Type B pancreatic cell (in vitro differentiated cells): Measurements from ENCODE around the gene NOL6. TPM values are rescaled to one million over a fixed set of nuclear protein-coding genes. Genes with fewer than 3 reads are reported as not detected.

Source experiments
- DNase-seq: peaks from one replicate; pipeline ENCODE4 v3.0.0; 2021; ENCODE audit warnings: mixed read lengths; ENCODE audit not compliant: unreplicated experiment; ENCODE audit errors: extremely low spot score
- H3K27ac Mint-ChIP-seq: 2 replicates; pipeline ENCODE4 v1.8.0; 2021; ENCODE audit warnings: mild to moderate bottlenecking, mixed read lengths
- H3K27me3 Mint-ChIP-seq: 2 replicates; pipeline ENCODE4 v1.8.0; 2021; ENCODE audit warnings: mixed read lengths
- H3K36me3 Mint-ChIP-seq: 2 replicates; pipeline ENCODE4 v1.8.0; 2021; ENCODE audit warnings: mixed read lengths
- H3K4me1 Mint-ChIP-seq: one replicate; pipeline ENCODE4 v1.8.0; 2021; ENCODE audit warnings: mixed read lengths; ENCODE audit not compliant: unreplicated experiment
- H3K4me3 Mint-ChIP-seq: 2 replicates; pipeline ENCODE4 v1.8.0; 2021; ENCODE audit warnings: mild to moderate bottlenecking, mixed read lengths
- H3K9me3 Mint-ChIP-seq: 2 replicates; pipeline ENCODE4 v1.8.0; 2021; ENCODE audit warnings: mixed read lengths
- total RNA-seq: library from RNA; stranded (reverse); gene quantifications from 2 replicates; pipeline ENCODE4 v1.2.1, GENCODE V29; 2021; ENCODE audit warnings: low replicate concordance
- TF ChIP-seq, protein P1 (sequence below): fragments of 200-600 bp; sonication (generic); conservative IDR thresholded peaks from 2 replicates; pipeline ENCODE4 v1.5.0; 2021; ENCODE audit warnings: antibody characterized with exemption, mild to moderate bottlenecking

Gene NOL6
- total RNA-seq, 1 donor from 2014 or later: 39.2 TPM

- no peak overlapping the region for H3K27ac Mint-ChIP-seq
- no peak for DNase-seq
- peaks cover 25% of the 10 kb centered on the region for H3K27me3 Mint-ChIP-seq
- H3K36me3 Mint-ChIP-seq: no peaks in the 10 kb centered on the region
- TF ChIP-seq, protein P1, sequence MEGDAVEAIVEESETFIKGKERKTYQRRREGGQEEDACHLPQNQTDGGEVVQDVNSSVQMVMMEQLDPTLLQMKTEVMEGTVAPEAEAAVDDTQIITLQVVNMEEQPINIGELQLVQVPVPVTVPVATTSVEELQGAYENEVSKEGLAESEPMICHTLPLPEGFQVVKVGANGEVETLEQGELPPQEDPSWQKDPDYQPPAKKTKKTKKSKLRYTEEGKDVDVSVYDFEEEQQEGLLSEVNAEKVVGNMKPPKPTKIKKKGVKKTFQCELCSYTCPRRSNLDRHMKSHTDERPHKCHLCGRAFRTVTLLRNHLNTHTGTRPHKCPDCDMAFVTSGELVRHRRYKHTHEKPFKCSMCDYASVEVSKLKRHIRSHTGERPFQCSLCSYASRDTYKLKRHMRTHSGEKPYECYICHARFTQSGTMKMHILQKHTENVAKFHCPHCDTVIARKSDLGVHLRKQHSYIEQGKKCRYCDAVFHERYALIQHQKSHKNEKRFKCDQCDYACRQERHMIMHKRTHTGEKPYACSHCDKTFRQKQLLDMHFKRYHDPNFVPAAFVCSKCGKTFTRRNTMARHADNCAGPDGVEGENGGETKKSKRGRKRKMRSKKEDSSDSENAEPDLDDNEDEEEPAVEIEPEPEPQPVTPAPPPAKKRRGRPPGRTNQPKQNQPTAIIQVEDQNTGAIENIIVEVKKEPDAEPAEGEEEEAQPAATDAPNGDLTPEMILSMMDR: no peak
- no peaks in the 10 kb centered on the region for H3K9me3 Mint-ChIP-seq
- H3K4me3 Mint-ChIP-seq: no peak overlapping the region
- peaks cover 38% of the 10 kb centered on the region for H3K4me1 Mint-ChIP-seq
Observed at GRCh38 chr9:33443464-33444154, 30.1 kb downstream of the NOL6 start.

- DNase-seq: no peak
- H3K4me3 Mint-ChIP-seq: no peak overlapping the region
- H3K27me3 Mint-ChIP-seq: peaks cover 20% of the 10 kb centered on the region
- TF ChIP-seq, protein P1: no peak
- H3K9me3 Mint-ChIP-seq: no peaks in the 10 kb centered on the region
- H3K4me1 Mint-ChIP-seq: peaks cover 38% of the 10 kb centered on the region
- H3K27ac Mint-ChIP-seq: no peak overlapping the region
- H3K36me3 Mint-ChIP-seq: no peaks in the 10 kb centered on the region
Observed at GRCh38 chr9:33443047-33443446, 30.7 kb downstream of the NOL6 start.

DNA sequence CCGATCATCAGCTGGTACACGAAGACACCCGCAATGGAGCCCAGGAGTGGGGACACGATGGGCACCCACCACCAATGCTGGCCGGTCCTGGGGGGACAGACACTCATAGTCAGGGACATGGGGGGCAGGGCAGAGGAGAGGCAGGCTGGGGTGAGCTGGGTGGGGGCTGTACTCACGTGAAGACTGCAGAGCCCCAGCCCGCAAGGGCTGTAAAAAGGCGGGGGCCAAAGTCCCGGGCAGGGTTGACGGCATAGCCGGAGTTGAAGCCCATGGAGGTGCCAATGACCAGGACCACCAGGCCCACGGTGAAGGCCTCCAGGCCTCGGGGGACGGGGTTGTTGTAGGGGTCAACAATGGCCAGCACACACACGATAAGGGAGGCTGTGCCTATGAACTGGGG is 31.6 kb downstream of the NOL6 start:
- DNase-seq: no peak
- TF ChIP-seq, protein P1: no peak
- Mint-ChIP-seq H3K4me1 (peaks cover 34% of the 10 kb centered on the region), H3K36me3 (no peaks in the 10 kb centered on the region), H3K27ac (no peak overlapping the region), H3K9me3 (no peaks in the 10 kb centered on the region), H3K4me3 (no peak overlapping the region), H3K27me3 (peaks cover 14% of the 10 kb centered on the region)

- H3K27ac Mint-ChIP-seq: no peak overlapping the region
- no peaks in the 10 kb centered on the region for H3K36me3 Mint-ChIP-seq
- peaks cover 20% of the 10 kb centered on the region for H3K4me1 Mint-ChIP-seq
- TF ChIP-seq, protein P1: no peak
- no peak for DNase-seq
- H3K9me3 Mint-ChIP-seq: no peaks in the 10 kb centered on the region
- peaks cover 4% of the 10 kb centered on the region for H3K27me3 Mint-ChIP-seq
- no peak overlapping the region for H3K4me3 Mint-ChIP-seq
Observed at GRCh38 chr9:33440609-33441008, 33.1 kb downstream of the NOL6 start.

- no peak for DNase-seq
- H3K9me3 Mint-ChIP-seq: no peaks in the 10 kb centered on the region
- H3K27me3 Mint-ChIP-seq: peaks cover 2% of the 10 kb centered on the region
- no peak overlapping the region for H3K27ac Mint-ChIP-seq
- H3K36me3 Mint-ChIP-seq: no peaks in the 10 kb centered on the region
- H3K4me3 Mint-ChIP-seq: no peak overlapping the region
- TF ChIP-seq, protein P1: no peak
- H3K4me1 Mint-ChIP-seq: peaks cover 18% of the 10 kb centered on the region
Observed at GRCh38 chr9:33440204-33440603, 33.5 kb downstream of the NOL6 start.
